Mammary epithelial cell (primary cell): ENCODE measurements around the gene GMPS.

Experiments
- EZH2 ChIP-seq: IDR thresholded peaks from 2 replicates; pipeline ENCODE4 v1.6.1; 2012; ENCODE audit warnings: low read length, inconsistent platforms, borderline replicate concordance
- TF ChIP-seq, protein P1 (sequence below), 2 donors: IDR thresholded peaks in 1 of 2; conservative IDR thresholded peaks in 1 of 2; 2 replicates each; pipeline ENCODE4 v1.5.1; 2011 to 2012; ENCODE audit warnings: inconsistent platforms in 2 of 2, low read length in 2 of 2, mild to moderate bottlenecking in 2 of 2, control low read depth in 1 of 2, low read depth in 1 of 2; ENCODE audit not compliant: insufficient read depth in 1 of 2; ENCODE audit errors: extremely low read depth in 1 of 2

GRCh38 chr3:155835341-155836071 lies 34.9 kb upstream of the GMPS start:
- TF ChIP-seq, protein P1, sequence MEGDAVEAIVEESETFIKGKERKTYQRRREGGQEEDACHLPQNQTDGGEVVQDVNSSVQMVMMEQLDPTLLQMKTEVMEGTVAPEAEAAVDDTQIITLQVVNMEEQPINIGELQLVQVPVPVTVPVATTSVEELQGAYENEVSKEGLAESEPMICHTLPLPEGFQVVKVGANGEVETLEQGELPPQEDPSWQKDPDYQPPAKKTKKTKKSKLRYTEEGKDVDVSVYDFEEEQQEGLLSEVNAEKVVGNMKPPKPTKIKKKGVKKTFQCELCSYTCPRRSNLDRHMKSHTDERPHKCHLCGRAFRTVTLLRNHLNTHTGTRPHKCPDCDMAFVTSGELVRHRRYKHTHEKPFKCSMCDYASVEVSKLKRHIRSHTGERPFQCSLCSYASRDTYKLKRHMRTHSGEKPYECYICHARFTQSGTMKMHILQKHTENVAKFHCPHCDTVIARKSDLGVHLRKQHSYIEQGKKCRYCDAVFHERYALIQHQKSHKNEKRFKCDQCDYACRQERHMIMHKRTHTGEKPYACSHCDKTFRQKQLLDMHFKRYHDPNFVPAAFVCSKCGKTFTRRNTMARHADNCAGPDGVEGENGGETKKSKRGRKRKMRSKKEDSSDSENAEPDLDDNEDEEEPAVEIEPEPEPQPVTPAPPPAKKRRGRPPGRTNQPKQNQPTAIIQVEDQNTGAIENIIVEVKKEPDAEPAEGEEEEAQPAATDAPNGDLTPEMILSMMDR (conservative IDR thresholded peaks at IDR 0.05 in 1 of 2, IDR thresholded peaks at IDR 0.05 in 1 of 2; ENCODE audit: extremely low read depth in 1 of 2, insufficient read depth in 1 of 2, low read depth in 1 of 2, low read length in 2 of 2): no peak
- TF ChIP-seq EZH2: no peak
